PC-9 (cell line): ENCODE results near the gene KCNH3. TPM values are rescaled to one million over a fixed set of nuclear protein-coding genes. Genes with fewer than 3 reads are reported as not detected.

ENCODE experiments used
- BruUV-seq: library from RNA; stranded (reverse); fragments of 400-500 nt; replicated peaks from 2 replicates; lab custom pipeline; 2021; lab: Mats Ljungman, UMichigan
- CTCF ChIA-PET: fragments of 300-600 bp; sonication (Branson Sonifier 250); formaldehyde crosslinking; loops from one replicate; lab custom pipeline; 2022; ENCODE audit warnings: antibody characterized with exemption; lab: Charles Lee
- POLR2A ChIA-PET: fragments of 300-600 bp; sonication (Branson Sonifier 250); formaldehyde crosslinking; loops from one replicate; lab custom pipeline; 2022; ENCODE audit warnings: antibody characterized with exemption; ENCODE audit not compliant: unreplicated experiment; lab: Charles Lee
- DNase-seq, 2 experiments: peaks; one replicate each; pipeline versions ENCODE4 v3.0.0 to v3.0.0-alpha.2; 2015 to 2022; ENCODE audit warnings: mixed read lengths in 1 of 2
- H2AFZ ChIP-seq: fragments of 200-600 bp; sonication (generic); 2 replicates; pipeline ENCODE4 v1.8.1; 2017; ENCODE audit warnings: antibody characterized with exemption
- H3F3A ChIP-seq: fragments of 200-600 bp; sonication (generic); 2 replicates; pipeline ENCODE4 v1.8.1; 2017; ENCODE audit warnings: antibody characterized with exemption, mild to moderate bottlenecking, low read depth; ENCODE audit not compliant: insufficient read depth
- H3K27ac ChIP-seq: fragments of 200-600 bp; sonication (generic); 2 replicates; pipeline ENCODE4 v1.6.1; 2016; ENCODE audit warnings: mixed run types
- H3K27me3 ChIP-seq: fragments of 200-600 bp; sonication (generic); 2 replicates; pipeline ENCODE4 v1.6.1; 2016; ENCODE audit warnings: low read depth, mixed run types; ENCODE audit not compliant: insufficient read depth
- H3K36me3 ChIP-seq: fragments of 200-600 bp; sonication (generic); 2 replicates; pipeline ENCODE4 v1.6.1; 2016; ENCODE audit warnings: low read depth, mixed run types
- H3K4me1 ChIP-seq: fragments of 200-600 bp; sonication (generic); replicated peaks from 2 replicates; pipeline ENCODE4 v1.6.1; 2016; ENCODE audit warnings: mixed run types; ENCODE audit not compliant: insufficient read depth
- H3K4me2 ChIP-seq: fragments of 200-600 bp; sonication (generic); 2 replicates; pipeline ENCODE4 v1.6.1; 2017; ENCODE audit warnings: mixed run types
- H3K4me3 ChIP-seq: fragments of 200-600 bp; sonication (generic); 2 replicates; pipeline ENCODE4 v1.6.1; 2016; ENCODE audit warnings: mixed run types
- H3K79me2 ChIP-seq: fragments of 200-600 bp; sonication (generic); 2 replicates; pipeline ENCODE4 v1.6.1; 2017; ENCODE audit warnings: low read depth, mixed run types
- H3K9me2 ChIP-seq: fragments of 200-600 bp; sonication (generic); 2 replicates; pipeline ENCODE4 v1.8.1; 2017; ENCODE audit warnings: mild to moderate bottlenecking; ENCODE audit not compliant: insufficient read depth
- H3K9me3 ChIP-seq: fragments of 200-600 bp; sonication (generic); 2 replicates; pipeline ENCODE4 v1.8.1; 2016; ENCODE audit warnings: low read depth; ENCODE audit not compliant: insufficient read depth
- H4K20me1 ChIP-seq: fragments of 200-600 bp; sonication (generic); 2 replicates; pipeline ENCODE4 v1.8.1; 2017; ENCODE audit not compliant: insufficient read depth
- EZH2 ChIP-seq: fragments of 200-600 bp; sonication (generic); IDR thresholded peaks from 2 replicates; pipeline ENCODE4 v1.8.0; 2017; ENCODE audit warnings: antibody characterized with exemption, low read depth
- intact Hi-C: fragments of 100-400 bp; cut with micrococcal nuclease; formaldehyde crosslinking; loops from one replicate; pipeline ENCODE4 v1.10.0; 2022; ENCODE audit not compliant: unreplicated experiment
- total RNA-seq: library from RNA; stranded (reverse); gene quantifications from 2 replicates; pipeline ENCODE4 v1.2.3, GENCODE V29; 2021
- TF ChIP-seq, protein P1 (sequence below): fragments of 200-600 bp; sonication (generic); conservative IDR thresholded peaks from 2 replicates; pipeline ENCODE4 v1.6.1; 2017; ENCODE audit warnings: mixed run types, antibody characterized with exemption, mild to moderate bottlenecking, moderate library complexity

The KCNH3 gene
- total RNA-seq, 1 experiment from 2014 or later: not detected

DNA sequence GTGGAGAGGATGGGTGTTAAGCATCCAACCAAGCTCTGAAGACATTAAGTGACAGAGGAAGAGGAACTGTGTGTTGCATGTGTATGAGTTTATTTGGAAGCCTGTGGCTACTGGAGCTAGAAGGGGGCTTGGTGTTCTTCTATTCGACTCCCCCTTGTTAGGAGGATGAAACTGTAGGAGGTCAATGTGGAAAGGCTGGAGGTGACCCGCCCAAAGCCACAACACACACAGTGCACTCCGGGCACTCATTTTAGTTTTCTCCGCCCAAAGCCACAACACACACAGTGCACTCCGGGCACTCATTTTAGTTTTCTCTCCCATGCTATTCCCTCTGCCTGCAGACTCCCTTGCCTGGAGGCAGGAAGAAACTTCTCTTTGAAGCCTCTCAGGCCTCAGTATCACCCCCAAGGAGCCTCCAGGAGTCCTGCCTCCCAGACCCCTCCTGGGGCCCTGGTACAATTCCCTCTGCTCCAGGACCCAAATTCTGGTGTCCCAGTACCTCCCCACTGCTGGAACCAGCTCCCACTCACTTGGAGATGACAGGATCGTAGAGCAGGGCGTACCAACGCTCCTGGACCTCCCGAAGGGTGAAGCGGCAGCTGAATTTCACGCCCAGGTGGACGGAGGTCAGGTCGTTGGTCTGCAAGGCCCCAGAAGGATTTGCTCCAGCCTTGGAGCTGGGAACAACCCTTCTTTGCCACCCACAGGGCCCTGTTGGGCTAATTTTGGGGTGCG is 25.3 kb downstream of the KCNH3 start:
- H3K4me3 ChIP-seq: no peak overlapping the region
- H3K4me2 ChIP-seq: no peak overlapping the region
- peaks cover 6% of the 10 kb centered on the region; the same call in 1 of the 2 replicates for H3K4me1 ChIP-seq
- H3K36me3 ChIP-seq: peaks cover 30% of the 10 kb centered on the region; the same call in 1 of the 2 replicates
- H3K27me3 ChIP-seq: no peaks in the 10 kb centered on the region
- no peaks in the 10 kb centered on the region for H3K9me2 ChIP-seq
- no peak overlapping the region for H2AFZ ChIP-seq
- POLR2A ChIA-PET: interaction anchor here (0.5 kb wide), 1 partner anchor 59 kb away, joined by 5 read pairs; the partner anchor contains the start of gene PRPF40B
- TF ChIP-seq EZH2: no peak
- TF ChIP-seq, protein P1, sequence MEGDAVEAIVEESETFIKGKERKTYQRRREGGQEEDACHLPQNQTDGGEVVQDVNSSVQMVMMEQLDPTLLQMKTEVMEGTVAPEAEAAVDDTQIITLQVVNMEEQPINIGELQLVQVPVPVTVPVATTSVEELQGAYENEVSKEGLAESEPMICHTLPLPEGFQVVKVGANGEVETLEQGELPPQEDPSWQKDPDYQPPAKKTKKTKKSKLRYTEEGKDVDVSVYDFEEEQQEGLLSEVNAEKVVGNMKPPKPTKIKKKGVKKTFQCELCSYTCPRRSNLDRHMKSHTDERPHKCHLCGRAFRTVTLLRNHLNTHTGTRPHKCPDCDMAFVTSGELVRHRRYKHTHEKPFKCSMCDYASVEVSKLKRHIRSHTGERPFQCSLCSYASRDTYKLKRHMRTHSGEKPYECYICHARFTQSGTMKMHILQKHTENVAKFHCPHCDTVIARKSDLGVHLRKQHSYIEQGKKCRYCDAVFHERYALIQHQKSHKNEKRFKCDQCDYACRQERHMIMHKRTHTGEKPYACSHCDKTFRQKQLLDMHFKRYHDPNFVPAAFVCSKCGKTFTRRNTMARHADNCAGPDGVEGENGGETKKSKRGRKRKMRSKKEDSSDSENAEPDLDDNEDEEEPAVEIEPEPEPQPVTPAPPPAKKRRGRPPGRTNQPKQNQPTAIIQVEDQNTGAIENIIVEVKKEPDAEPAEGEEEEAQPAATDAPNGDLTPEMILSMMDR: no peak
- DNase-seq: no peak
- no TSS peak for BruUV-seq
- peaks cover 26% of the 10 kb centered on the region for H3K79me2 ChIP-seq
- no peak overlapping the region for H3K27ac ChIP-seq
- CTCF ChIA-PET: no interaction called here
- no peaks in the 10 kb centered on the region; the same call in 1 of the 2 replicates for H4K20me1 ChIP-seq
- intact Hi-C loops: no loop called here
- peaks cover 9% of the 10 kb centered on the region; the same call in 1 of the 2 replicates for H3F3A ChIP-seq
- no peaks in the 10 kb centered on the region for H3K9me3 ChIP-seq

DNA sequence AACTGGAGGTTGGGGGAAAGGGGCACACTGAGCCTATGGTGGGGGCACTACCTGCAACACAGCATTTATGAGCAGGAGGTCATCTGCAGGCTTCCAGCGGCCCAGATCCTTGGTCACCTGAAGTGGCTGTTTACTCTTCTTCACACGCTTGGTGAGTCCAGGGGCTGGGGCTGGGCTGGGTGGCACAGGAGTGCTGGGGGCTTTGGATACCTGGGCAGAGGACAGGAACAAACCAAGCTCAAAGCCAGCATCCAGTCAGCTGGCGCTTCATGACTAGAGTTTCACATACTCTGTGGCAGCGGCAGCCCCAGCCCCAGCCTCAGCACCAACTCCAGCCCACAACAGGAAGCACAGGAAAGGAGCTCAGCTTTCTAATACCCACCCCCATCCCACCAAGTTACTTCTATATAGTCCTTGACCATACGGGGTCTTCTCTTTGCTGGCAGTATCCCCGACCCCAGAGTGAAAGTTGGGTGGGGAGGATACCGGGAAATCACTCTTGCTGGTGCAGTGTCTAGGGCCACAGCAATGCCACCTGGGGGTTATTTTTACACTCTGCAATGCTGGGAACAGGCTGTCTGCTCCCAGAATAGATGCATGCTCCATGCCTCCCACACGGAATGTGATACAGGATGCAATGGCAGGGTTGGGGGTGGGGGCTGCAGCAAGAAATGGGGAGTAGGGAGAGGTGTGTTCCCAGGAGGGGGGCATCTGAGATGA is 26.0 kb downstream of the KCNH3 start:
- no TSS peak for BruUV-seq
- H3K9me3 ChIP-seq: no peaks in the 10 kb centered on the region
- CTCF ChIA-PET: no interaction called here

More for the DNA sequence above, 26.0 kb downstream of the KCNH3 start:
- Histone ChIP-seq H3K4me2 (no peak overlapping the region), H3K27me3 (no peaks in the 10 kb centered on the region), H3K4me1 (peaks cover 10% of the 10 kb centered on the region; the same call in 1 of the 2 replicates), H4K20me1 (no peaks in the 10 kb centered on the region; the same call in 1 of the 2 replicates), H3K27ac (no peak overlapping the region), H3K36me3 (peaks cover 30% of the 10 kb centered on the region; the same call in 1 of the 2 replicates), H3K9me2 (no peaks in the 10 kb centered on the region), H2AFZ (no peak overlapping the region), H3K4me3 (no peak overlapping the region), H3K79me2 (peaks cover 33% of the 10 kb centered on the region), H3F3A (peaks cover 9% of the 10 kb centered on the region; the same call in 1 of the 2 replicates)
- TF ChIP-seq, protein P1: no peak
- no peak for TF ChIP-seq EZH2
- POLR2A ChIA-PET: interaction anchor here (0.7 kb wide), 1 partner anchor 323 kb away, joined by 3 read pairs; no protein-coding TSS in a partner anchor
- DNase-seq: no peak
- intact Hi-C loops: loop anchor here (5.0 kb wide), 1 partner anchor 198 kb away; the partner anchor contains the start of gene SPATS2
